GM03348 (cell line): ENCODE results near the gene SPATA20.

Experiments
- DNase-seq: peaks from one replicate; pipeline ENCODE4 v3.0.0; 2012; ENCODE audit warnings: low spot score

SPATA20 gene

DNA sequence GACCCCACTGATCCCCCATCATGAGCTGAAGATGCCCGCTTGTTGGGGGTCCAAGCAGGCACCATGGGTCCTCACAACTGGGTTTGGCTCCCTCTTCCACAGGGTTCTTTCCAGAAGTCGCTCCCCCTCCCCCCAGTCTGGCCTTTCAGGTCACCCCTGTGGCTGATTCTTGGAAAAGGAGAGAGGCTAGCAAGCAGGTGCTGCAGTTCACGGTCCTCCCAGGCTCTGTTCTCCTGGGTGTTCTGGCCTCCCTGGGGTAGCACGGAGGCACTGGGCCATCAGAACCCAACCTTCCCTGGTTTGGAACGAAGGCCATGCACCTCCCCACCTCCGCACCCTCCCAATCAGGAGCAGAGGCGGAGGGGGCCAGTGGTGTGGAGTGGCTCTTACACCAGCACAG, 32.4 kb downstream of the SPATA20 start:
- DNase-seq, result no peak

DNA sequence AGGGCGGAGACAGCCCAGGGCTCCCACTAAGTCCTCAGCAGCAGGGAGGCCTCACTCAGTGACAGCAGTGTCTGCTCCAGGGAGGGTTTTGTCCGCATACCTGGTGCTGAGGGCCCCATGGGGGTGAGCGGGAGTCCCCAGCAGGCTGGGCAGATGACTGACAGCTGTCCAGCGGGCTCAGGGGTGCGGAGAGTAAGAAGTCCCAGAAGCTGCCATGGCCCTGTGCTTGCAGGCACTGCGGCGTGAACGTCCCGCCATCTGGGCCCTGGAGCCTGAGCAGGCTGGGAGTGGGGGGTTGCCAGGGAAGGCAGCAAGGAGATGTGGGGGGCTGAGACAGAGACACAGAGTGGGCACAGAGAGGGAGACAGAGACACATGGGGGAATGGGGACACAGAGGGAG, 33.7 kb downstream of the SPATA20 start:
- DNase-seq, result no peak

DNA sequence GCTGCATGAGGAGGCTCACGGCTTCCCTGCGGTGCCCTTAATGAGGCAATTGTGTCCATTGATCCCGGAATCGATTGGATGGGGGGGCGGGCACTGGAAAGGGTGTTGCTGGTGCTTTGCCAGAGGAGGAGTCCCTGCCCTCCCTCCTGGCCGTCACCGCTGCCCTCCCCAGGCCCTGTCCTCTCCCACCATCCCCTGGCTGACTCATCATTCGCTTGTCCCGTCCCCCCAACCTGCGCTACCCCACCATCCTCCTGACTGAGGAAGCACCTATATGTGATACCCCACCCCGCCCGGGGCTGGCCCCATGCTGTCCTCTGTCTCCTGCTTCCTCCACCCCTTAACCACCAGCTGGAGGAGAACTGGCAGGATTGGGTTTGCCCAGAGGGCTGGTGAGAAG, 34.3 kb downstream of the SPATA20 start:
- no peak for DNase-seq

DNA sequence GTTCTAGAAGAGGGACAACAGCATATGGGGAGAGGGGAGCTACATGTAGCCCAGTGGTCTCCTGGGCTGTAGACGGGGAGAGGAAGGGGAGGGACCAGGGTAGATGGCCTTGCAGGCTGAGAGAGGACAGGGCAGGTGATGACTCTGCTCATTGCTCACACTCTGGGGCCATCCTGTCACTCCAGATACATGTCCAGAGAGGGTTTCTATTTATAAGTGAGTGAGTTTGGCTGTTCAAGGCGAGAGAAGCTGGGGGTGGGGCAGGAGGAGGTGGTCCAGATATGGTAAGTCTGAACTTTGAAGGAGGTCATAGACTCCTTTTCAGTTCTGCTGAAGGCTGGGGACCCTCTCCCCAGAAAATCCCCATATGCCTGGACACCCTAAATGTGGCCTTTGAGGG, 35.8 kb downstream of the SPATA20 start:
- DNase-seq, result no peak

DNA sequence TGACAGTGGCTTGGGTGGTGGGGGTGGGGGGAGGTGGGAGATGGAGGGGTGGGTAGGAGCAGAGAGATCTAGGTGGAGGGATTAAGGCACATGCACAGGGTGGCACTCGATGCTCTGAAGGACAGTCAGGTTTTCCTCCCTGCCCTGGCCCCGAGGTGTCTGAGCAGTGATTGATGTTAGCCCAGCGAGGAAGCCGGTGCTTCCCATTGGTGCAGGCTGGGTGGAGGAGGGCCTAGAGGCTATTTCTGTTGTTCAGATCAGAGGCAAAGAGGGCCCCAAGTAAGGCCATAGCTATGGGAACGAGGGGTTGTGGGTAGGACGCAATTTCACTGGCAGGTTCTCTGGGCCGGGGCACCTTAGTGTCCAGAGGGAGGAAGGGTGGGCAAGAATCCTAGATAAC, 36.7 kb downstream of the SPATA20 start:
- DNase-seq, result no peak

DNA sequence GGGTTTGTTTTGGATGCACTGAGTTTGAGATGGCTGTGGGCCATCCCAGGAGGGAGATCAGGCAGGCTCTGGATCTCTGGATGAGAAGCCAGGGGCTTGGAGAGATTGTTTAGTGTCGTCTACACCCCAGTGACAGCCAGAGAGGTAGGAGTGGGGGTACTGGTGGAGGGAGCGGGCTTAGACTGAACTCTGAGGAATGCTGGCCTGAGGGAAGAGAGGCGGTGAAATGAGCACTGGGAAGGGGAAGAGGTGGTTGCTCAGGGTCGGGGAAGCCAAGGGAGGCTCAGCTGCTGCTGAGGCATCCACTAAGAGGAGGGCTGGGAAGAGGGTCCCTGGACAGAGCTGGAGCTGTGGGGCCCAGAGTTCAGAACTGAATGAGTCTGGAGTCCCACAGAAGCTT, 37.1 kb downstream of the SPATA20 start:
- DNase-seq, result no peak

DNA sequence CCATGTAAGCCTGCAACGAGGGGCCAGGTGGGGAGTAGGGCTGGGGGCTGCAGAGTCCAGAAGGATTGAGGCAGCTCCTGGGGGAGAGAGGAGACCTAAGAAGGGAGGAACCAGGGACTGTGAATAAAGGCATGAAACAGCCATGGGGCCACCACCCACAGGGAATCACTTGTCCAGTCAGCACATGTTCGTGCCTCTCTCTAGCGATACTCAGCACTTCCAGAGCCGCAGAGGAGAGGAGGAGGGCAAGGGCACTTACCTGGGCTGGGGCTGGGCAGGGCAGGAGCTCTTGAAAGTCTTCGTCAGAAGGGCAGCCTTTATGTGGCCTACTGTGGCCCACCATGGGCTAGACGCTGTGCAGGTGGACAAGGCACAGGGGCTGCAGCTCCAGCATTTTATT, 37.8 kb downstream of the SPATA20 start:
- no peak for DNase-seq

DNA sequence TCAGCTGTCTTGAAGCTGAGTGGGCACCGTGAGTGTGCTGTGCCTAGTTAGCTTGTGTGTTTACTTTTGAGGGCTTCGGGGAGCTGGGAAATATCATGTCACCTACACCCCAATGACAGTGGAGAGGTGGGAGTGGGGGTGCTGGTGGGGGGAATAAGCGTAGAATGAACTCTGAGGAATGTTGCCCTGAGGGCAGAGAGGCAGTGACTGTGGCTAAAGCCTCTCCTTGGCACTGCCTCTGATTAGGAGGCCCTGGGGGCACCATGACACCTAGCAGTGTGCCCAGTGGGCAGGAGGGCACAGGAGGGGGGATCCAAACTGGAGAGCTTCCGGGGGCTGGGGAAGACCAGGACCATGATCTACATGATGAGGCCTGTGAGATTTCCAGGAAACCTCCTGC, 38.4 kb downstream of the SPATA20 start:
- DNase-seq, result no peak

DNA sequence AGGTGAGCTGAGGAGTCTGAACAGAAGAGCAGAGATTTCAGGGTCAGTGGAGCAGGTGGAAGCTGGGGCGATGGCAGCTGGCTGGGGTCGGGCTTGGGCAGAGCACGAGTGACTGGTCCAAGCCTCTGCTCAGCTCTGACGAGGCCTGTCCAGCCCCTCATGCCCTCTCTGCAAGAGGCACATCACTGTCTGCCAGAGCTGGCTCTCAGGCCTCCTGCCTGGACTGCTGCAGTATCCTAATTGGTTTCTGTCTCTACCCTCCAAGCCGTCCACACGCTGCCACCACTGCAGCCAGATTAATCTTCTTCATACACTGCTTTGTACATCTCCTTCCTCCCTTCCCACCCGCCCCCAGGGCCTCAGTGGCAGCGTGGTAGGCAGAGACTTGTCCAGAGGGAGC, 38.9 kb downstream of the SPATA20 start:
- DNase-seq, result no peak

DNA sequence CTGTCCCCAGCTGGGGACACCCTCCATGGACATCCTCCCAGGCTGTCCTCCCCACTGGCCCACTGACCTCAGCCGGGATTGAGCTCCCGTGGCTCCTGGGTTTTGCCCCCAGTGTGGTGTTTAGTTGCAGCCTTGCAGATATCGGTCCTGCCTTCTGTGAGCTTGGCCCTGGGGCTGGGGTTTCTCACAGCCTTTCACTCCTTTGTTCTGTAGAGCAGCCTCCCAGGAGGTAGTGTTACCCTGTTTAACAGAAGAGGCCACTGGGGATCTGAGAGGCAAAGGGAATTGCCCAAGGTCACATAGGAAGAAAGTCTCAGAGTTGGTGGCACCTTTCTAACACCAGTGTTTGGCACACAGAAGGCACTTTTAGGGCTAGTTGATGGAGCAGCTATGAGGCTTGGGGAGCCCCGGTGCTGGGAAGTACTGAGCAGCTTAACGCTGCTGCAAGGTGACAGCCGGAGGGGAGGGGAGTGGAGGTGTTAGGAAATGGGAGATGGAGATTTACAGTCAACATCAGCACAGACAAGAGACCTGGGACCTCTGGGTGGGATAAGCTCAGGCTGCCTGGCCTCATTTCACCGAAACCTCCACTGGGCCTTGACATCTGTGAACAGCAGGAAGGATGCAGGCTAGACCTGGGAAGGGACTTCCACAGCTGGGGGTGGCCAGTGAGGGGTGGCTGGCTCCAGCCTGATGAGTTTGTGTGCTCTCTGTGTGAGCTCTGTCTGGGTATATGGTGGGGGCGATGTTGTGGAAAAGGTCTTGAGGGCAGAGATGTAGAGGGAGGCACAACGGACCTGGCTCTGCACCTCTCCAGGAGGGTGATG, 39.7 kb downstream of the SPATA20 start:
- no peak for DNase-seq

DNA sequence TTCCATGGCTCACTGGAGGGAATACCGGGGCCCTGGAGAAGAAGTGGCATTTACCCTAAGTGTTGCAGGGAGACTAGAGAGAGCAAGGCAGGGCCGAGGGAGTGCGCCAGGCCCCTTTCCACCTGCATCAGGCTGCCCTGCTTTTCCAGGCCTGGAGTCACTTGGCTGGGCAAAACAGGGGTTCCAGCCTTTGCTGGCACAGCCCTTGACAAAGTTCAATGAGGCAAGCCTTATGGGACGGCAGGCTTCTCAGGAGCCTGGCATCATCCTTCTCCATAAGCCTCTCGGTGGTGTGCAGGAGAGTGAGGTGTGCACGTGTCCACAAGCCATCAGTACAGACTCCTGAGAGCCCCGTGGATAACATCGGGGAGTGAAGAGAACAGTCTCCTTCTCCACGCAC, 40.6 kb downstream of the SPATA20 start:
- no peak for DNase-seq

DNA sequence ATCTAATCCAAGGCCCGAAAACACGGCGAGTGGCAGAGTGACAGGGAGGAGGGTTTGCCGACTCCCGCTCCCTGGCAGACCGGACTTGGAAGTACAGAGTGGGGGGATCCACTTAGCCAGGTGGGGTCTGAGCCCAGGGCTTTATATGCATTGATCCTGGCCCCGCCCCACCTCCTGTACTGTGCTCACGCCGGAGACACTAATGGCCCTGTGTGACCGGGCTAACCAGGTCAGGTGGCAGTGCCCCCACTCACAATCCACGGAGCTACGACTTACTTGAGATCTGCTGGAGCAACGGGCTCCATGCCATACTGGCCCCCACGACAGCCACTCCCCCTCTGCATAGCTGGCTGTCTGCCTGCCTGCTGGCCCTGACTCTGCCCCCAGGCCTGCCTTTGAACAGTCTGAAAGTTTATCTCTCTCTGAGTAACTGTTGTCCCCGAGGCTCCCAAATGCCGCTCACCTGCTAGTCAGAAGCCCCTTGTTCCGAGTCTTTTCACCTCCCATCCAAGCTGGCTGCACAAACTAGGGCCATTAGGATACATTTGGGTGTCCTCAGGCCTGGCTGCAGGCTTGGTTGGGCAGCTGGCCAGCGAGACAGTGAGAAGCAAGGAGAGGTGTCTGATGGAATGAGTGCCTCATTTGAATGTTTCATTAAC, 41.5 kb downstream of the SPATA20 start:
- DNase-seq, result no peak

DNA sequence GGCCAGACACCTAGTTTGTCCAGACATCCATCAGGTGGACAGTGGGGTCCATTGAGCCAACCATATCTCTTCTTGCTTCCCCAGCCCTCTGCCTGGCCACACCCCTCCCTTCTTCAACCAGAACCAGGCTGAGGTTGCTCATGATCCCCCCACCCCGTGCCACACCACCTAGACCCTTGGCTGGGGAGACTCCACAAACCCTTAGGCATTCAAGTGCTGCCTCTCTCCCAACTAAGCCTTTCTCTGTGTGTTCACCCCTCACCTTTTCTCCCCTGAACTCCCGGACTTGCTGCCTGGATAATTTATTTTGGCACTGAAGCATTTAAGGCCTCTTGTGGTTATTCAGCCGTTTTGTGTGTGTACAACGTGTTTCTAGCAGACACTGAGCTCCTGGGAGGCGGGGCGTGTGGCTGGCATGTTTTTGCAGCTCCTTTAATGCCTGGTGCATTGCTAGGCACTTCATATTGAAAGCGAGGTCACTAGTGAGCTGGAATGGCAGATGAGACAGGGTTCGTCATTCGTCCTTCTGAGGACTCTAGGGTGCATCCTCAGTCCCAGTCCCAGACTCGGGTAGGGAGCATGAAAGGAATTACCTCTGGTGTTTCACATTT, 42.2 kb downstream of the SPATA20 start:
- DNase-seq, result no peak

DNA sequence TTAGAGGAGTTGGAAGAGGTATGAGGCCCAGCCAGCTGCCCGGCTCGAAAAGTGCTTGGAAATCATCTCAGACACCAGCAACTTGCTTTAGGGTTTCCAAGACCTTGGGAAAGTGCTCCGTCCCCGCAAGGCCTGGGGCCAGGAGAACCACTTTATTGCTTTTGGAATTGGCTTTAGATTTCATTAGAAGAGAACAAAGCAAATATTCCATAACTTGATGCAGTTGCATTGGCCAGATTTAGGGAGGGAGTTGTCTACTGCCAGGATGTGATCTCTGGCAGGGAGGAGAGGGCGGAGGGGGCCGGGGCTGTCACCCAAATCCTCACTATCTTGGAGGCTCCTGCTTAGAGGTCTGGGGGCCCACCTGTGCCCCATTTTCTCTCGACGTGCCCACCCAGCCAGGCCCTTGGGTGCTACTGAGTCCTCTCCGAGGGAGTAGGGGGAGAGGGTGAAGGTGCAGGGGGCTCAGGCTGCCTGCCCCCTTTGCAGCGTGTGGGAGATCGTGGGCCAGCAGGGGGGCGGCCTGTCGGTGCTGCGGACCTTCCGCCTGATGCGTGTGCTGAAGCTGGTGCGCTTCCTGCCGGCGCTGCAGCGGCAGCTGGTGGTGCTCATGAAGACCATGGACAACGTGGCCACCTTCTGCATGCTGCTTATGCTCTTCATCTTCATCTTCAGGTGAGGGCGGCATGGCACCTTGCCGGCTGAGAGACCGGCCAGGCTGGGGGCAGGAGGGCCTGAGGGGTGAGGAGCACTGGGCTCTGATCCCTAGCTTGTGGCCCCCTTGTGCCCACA, 44.2 kb downstream of the SPATA20 start:
- DNase-seq, result no peak

DNA sequence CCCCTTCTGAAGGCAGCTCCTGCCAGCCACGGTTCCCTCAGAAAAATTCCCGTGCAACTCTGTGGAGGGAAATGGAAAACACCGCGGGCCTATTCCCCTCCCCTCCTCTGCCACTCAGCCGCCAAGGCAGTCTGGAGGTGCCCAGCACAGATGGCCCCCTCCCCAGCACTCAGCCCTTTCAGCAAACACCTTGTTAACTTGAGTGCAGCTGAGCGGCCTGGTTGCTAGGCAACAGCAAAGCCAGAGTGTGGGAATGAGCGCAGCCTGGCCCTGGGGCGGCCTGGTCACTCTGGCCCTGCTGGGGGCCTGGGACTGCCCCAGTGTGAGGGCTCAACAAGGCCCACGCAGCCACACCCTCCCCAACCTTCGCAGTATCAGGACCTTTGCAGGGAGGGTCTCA, 46.3 kb downstream of the SPATA20 start:
- no peak for DNase-seq

DNA sequence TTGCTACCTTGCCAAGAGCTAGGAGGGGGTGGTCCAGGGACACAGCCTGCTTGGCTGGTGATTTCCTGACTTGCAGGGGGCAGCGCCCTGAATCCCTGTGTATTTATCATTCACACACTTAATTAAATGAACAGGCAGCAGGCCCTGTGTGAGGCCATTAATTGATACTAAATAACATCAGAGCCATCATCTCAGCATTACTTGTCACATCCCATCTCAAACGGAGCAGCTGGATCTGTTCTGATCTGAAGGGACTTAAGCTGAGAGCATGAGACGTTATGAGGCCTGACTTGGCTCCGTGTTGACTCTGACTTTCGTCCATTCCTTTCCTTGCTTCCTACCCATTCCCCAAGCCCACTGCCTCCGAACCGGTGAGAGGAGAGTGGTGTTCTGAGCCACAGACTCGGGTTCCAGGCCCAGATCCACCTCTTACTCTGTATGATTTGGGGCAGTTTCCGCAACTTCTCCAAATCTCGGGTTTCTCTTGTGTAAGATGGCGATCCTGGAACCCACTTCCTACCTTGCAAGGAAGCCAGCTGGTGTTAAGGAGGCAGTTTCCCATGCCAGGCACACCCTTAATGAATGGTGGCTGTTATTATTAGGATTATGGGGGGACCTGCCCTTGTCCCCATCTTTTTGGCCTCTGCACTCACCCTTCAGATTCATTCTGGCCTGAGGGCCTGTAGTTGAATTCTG, 47.3 kb downstream of the SPATA20 start:
- DNase-seq, result no peak

DNA sequence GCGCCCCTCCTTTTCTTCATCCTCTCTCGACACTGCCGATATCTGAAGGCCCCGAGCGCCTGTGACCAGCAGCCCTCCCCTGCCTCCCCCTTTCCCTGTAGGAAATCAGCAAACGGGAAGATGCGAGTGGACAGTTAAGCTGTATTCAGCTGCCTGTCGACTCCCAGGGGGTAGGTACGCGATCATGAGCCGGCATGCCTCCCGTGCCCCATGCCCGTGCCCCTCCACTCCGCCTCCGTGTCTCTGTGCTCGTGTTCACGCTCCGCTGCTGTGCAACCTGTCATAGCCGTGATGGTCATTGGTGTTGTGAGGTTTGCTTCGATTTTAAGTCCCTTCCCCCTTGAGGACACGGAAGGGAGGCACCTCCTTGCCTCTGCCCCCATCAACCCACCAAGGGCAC, 47.9 kb downstream of the SPATA20 start:
- no peak for DNase-seq

DNA sequence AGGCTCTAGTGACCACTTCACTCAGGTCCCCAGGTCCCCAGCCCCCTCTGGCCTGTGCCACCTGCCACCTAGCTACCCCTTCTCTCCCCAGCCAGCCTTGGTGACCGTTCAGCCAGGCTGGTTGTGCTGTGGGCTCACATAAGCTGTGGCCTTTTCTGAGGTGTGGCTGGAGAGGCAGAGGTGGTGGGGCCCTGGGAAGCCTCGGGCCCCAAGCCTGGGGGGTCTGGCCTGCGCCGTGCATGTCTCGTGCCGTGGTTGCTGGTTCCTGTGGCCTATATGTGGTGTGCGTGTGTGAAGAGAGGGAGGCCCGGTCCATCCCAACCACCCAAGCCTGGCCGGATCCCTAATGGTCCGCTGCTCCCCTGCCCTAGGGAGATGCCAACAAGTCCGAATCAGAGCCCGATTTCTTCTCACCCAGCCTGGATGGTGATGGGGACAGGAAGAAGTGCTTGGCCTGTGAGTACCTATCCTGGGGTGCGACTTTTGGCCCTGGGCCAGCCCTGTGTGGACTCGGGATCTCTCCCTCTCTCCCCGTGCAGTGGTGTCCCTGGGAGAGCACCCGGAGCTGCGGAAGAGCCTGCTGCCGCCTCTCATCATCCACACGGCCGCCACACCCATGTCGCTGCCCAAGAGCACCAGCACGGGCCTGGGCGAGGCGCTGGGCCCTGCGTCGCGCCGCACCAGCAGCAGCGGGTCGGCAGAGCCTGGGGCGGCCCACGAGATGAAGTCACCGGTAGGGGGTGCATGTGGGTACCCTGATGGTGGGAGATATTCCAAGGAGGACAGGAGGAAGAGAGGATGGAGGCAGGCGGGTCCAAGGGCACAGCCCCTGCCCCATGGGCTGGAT, 49.4 kb downstream of the SPATA20 start:
- DNase-seq, result no peak

DNA sequence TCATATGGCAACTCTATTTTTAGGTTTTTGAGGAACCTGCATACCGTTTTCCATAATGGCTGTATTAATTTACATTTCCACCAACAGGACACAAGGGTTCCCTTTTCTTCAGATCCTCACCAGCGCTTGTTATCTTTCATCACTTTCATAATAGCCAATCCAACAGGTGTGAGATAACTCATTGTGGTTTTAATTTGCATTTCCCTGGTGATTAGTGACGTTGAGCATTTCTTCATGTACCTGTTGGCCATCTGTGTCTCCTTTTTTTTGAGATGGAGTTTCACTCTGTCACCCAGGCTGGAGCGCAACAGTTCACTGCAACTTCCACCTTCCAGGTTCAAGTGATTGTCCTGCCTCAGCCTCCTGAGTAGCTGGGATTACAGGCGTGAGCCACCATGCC, 51.5 kb downstream of the SPATA20 start:
- no peak for DNase-seq

DNA sequence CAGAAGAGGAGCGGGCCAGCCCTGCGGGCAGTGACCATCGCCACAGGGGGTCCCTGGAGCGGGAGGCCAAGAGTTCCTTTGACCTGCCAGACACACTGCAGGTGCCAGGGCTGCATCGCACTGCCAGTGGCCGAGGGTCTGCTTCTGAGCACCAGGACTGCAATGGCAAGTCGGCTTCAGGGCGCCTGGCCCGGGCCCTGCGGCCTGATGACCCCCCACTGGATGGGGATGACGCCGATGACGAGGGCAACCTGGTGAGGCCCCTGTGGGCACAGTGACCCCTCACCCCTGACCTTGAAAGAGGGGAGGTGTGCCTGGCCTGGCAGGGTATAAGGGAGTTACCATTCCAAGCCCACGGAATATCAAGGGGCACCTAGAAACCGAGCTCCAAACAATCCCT, 52.6 kb downstream of the SPATA20 start:
- DNase-seq, result no peak

DNA sequence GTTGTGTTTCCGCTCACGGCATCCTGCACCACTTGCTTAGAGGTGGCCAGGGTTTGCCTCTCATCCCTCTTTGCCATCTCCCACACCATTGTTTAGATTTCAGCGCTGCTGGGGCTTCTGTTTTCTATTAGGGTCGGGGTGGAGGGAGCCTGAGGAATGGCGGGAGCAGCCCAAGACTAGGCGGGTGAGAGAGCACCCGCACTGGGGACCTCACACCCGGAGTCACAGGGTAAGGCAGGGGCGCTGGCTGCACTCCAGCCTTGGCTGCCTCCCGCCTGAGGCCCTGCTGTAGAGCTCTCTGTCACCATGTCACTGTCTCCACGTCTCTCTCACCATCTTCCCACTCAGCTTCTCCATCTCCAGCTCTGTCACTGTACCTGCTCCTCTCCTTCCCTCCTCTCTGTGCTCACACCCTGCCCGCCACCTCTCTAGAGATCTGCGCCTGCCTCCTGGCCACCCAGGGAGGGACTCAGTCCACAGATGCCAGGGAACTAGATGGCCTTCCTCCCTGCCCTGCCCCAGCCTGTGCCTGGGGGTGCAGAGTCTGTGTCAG, 54.9 kb downstream of the SPATA20 start:
- DNase-seq, result no peak
